GM10847 (cell line): Measurements from ENCODE around the gene DLGAP1.

Experiments used
- POLR2A ChIP-seq: IDR thresholded peaks from 2 replicates; pipeline ENCODE4 v1.6.1; 2011; ENCODE audit not compliant: insufficient read length; ENCODE audit errors: extremely low read depth

The DLGAP1 gene

GRCh38 chr18:4125627-4126230 is 329.4 kb downstream of the DLGAP1 start:
- no peak for TF ChIP-seq POLR2A

GRCh38 chr18:4125224-4125623 is 329.9 kb downstream of the DLGAP1 start:
- TF ChIP-seq POLR2A = no peak

GRCh38 chr18:4119813-4120212 is 335.3 kb downstream of the DLGAP1 start:
- TF ChIP-seq POLR2A = no peak

GRCh38 chr18:4119127-4119648 is 335.9 kb downstream of the DLGAP1 start:
- TF ChIP-seq POLR2A = no peak

- no peak for TF ChIP-seq POLR2A
These were observed 347.1 kb downstream of the DLGAP1 start for GRCh38 chr18:4108016-4108415.

- no peak for TF ChIP-seq POLR2A
These were observed 348.0 kb downstream of the DLGAP1 start for GRCh38 chr18:4107049-4107467.

- TF ChIP-seq POLR2A = no peak
These were observed 348.6 kb downstream of the DLGAP1 start for GRCh38 chr18:4106407-4107033.

GRCh38 chr18:4102901-4103300 is 352.2 kb downstream of the DLGAP1 start:
- TF ChIP-seq POLR2A = no peak

GRCh38 chr18:4101009-4101408 is 354.1 kb downstream of the DLGAP1 start:
- TF ChIP-seq POLR2A = no peak

- no peak for TF ChIP-seq POLR2A
These were observed 358.6 kb downstream of the DLGAP1 start for GRCh38 chr18:4096486-4096885.

- no peak for TF ChIP-seq POLR2A
These were observed 361.4 kb downstream of the DLGAP1 start for GRCh38 chr18:4093676-4094075.

GRCh38 chr18:4084382-4084900 is 370.7 kb downstream of the DLGAP1 start:
- no peak for TF ChIP-seq POLR2A

GRCh38 chr18:4078246-4078645 is 376.9 kb downstream of the DLGAP1 start:
- no peak for TF ChIP-seq POLR2A

- TF ChIP-seq POLR2A = no peak
These were observed 377.4 kb downstream of the DLGAP1 start for GRCh38 chr18:4077721-4078120.

GRCh38 chr18:4077204-4077603 is 377.9 kb downstream of the DLGAP1 start:
- TF ChIP-seq POLR2A = no peak

- no peak for TF ChIP-seq POLR2A
These were observed 380.5 kb downstream of the DLGAP1 start for GRCh38 chr18:4074647-4075046.
